Uterus (tissue), 4 donors: ENCODE data around the gene GPX4. TPM values are rescaled to one million over a fixed set of nuclear protein-coding genes. Genes with fewer than 3 reads are reported as not detected.

Source experiments
- DNase-seq, 2 donors: peaks; one replicate each; pipeline ENCODE4 v3.0.0-alpha.2; 2019 to 2020
- H3K27ac ChIP-seq, 2 donors: fragments of 200-600 bp; sonication (generic); 1 replicate in 1 of 2; 2 replicates in 1 of 2; pipeline ENCODE4 v1.5.1; 2016 to 2018
- H3K27me3 ChIP-seq, 2 donors: fragments of 200-600 bp; sonication (generic); one replicate each; pipeline ENCODE4 v1.5.1; 2018 to 2019; ENCODE audit warnings: control low read depth in 1 of 2
- H3K36me3 ChIP-seq, 2 donors: fragments of 200-600 bp; sonication (generic); one replicate each; pipeline ENCODE4 v1.5.1; 2019; ENCODE audit warnings: control low read depth in 1 of 2
- H3K4me1 ChIP-seq, 2 donors: fragments of 200-600 bp; sonication (generic); one replicate each; pipeline ENCODE4 v1.5.1; 2018 to 2019; ENCODE audit warnings: control low read depth in 1 of 2
- H3K4me3 ChIP-seq, 2 donors: fragments of 200-600 bp; sonication (generic); 1 replicate in 1 of 2; 2 replicates in 1 of 2; pipeline ENCODE4 v1.5.1; 2018 to 2019; ENCODE audit warnings: mild to moderate bottlenecking in 1 of 2
- H3K9me3 ChIP-seq, 2 donors: fragments of 200-600 bp; sonication (generic); one replicate each; pipeline ENCODE4 v1.5.1; 2019; ENCODE audit warnings: control low read depth in 1 of 2
- CTCF ChIP-seq, 4 experiments: fragments of 200-600 bp in 2 of 4; fragments of 450-650 bp in 2 of 4; sonication (generic) in 2 of 4; IDR thresholded peaks; one replicate each; pipeline ENCODE4 v1.5.1; 2016 to 2019; ENCODE audit warnings: antibody characterized with exemption in 4 of 4, mild to moderate bottlenecking in 2 of 4, moderate library complexity in 1 of 4
- POLR2A ChIP-seq, 2 donors: fragments of 450-650 bp; IDR thresholded peaks; one replicate each; pipeline ENCODE4 v1.6.1; 2016; ENCODE audit warnings: antibody characterized with exemption in 2 of 2, mild to moderate bottlenecking in 1 of 2, moderate library complexity in 1 of 2
- intact Hi-C: fragments of 100-400 bp; cut with DNase I; formaldehyde crosslinking; loops from one replicate; pipeline ENCODE4 v1.15.1; 2023; ENCODE audit warnings: low total_unique reads
- total RNA-seq, 4 donors: library from RNA; depleted of rRNA in 3 of 4; stranded (reverse); fragments of >200 nt in 3 of 4; gene quantifications; one replicate each; pipeline versions ENCODE4 v1.1.0 to v1.2.4, GENCODE V29; 2014 to 2023
- donor health status: DM: yes; HTN: yes; CAD: no.

GPX4 gene
- total RNA-seq, 4 donors from 2014 or later: 68.2 to 357 (median 163) TPM

- peaks cover 8 to 20% of the 10 kb centered on the region in 2 donors for H3K27me3 ChIP-seq
- DNase-seq: no peak
- no peaks in the 10 kb centered on the region for H3K9me3 ChIP-seq
- no peak overlapping the region for H3K4me3 ChIP-seq
- H3K4me1 ChIP-seq: peaks cover 0 to 6% of the 10 kb centered on the region in 2 donors
- intact Hi-C loops: no loop called here
- no peaks in the 10 kb centered on the region for H3K36me3 ChIP-seq
- TF ChIP-seq POLR2A (IDR thresholded peaks at IDR 0.05) (no peak), CTCF (IDR thresholded peaks at IDR 0.05) (no peak)
- H3K27ac ChIP-seq: no peak overlapping the region
Measured at GRCh38 chr19:1073956-1074517, 29.8 kb upstream of the GPX4 start.

GRCh38 chr19:1074544-1075283, 29.1 kb upstream of the GPX4 start:
- no peak overlapping the region for H3K27ac ChIP-seq
- no peak for TF ChIP-seq POLR2A (IDR thresholded peaks at IDR 0.05)
- TF ChIP-seq CTCF (IDR thresholded peaks at IDR 0.05): no peak
- H3K36me3 ChIP-seq: no peaks in the 10 kb centered on the region
- H3K4me3 ChIP-seq: no peak overlapping the region
- H3K9me3 ChIP-seq: no peaks in the 10 kb centered on the region
- intact Hi-C loops: no loop called here
- peaks cover 0 to 6% of the 10 kb centered on the region in 2 donors for H3K4me1 ChIP-seq
- peaks cover 8 to 14% of the 10 kb centered on the region in 2 donors for H3K27me3 ChIP-seq
- peak in 1 of 2 donors; percentile 71 for DNase-seq

GRCh38 chr19:1076046-1076386, 27.8 kb upstream of the GPX4 start:
- Histone ChIP-seq H3K27ac (no peak overlapping the region), H3K9me3 (no peaks in the 10 kb centered on the region), H3K4me3 (no peak overlapping the region), H3K4me1 (peaks cover 0 to 6% of the 10 kb centered on the region in 2 donors), H3K36me3 (no peaks in the 10 kb centered on the region), H3K27me3 (peaks cover under 1% of the 10 kb centered on the region in 2 donors)
- TF ChIP-seq CTCF (IDR thresholded peaks at IDR 0.05): no peak
- no peak for TF ChIP-seq POLR2A (IDR thresholded peaks at IDR 0.05)
- intact Hi-C loops: no loop called here
- DNase-seq: no peak

GRCh38 chr19:1076951-1077350, 26.8 kb upstream of the GPX4 start:
- Histone ChIP-seq H3K9me3 (no peaks in the 10 kb centered on the region), H3K4me1 (peaks cover 0 to 3% of the 10 kb centered on the region in 2 donors), H3K27me3 (no peaks in the 10 kb centered on the region), H3K36me3 (no peaks in the 10 kb centered on the region), H3K27ac (no peak overlapping the region), H3K4me3 (no peak overlapping the region)
- DNase-seq: no peak
- no peak for TF ChIP-seq CTCF (IDR thresholded peaks at IDR 0.05)
- no peak for TF ChIP-seq POLR2A (IDR thresholded peaks at IDR 0.05)
- intact Hi-C loops: no loop called here

- no peaks in the 10 kb centered on the region for H3K27me3 ChIP-seq
- no peak overlapping the region for H3K4me3 ChIP-seq
- peaks cover 0 to 13% of the 10 kb centered on the region in 2 donors for H3K4me1 ChIP-seq
- no peak overlapping the region for H3K27ac ChIP-seq
- no peak for DNase-seq
- intact Hi-C loops: loop anchor here (10.0 kb wide), 1 partner anchor 45 kb away; no protein-coding TSS in a partner anchor
- TF ChIP-seq CTCF (IDR thresholded peaks at IDR 0.05) (no peak), POLR2A (IDR thresholded peaks at IDR 0.05) (no peak)
- H3K36me3 ChIP-seq: no peaks in the 10 kb centered on the region
- no peaks in the 10 kb centered on the region for H3K9me3 ChIP-seq
Measured at GRCh38 chr19:1079566-1080111, 24.2 kb upstream of the GPX4 start.
